HepG2 (cell line): ENCODE measurements around the gene MILR1. TPM values are rescaled to one million over a fixed set of nuclear protein-coding genes. Genes with fewer than 3 reads are reported as not detected.

Source experiments
- ARNT2 ChIP-seq: sonication (generic); formaldehyde crosslinking; IDR thresholded peaks from 2 replicates; pipeline ENCODE4 v1.8.0; 2022; ENCODE audit warnings: mild to moderate bottlenecking, low read depth, missing genetic modification reagents, moderate library complexity
- ATF7 ChIP-seq, 2 experiments: fragments of 450-650 bp in 1 of 2; sonication (generic) in 1 of 2; formaldehyde crosslinking in 1 of 2; IDR thresholded peaks; 2 replicates each; pipeline versions ENCODE4 v1.4.0 to v1.6.1; 2016 to 2020; ENCODE audit warnings: antibody characterized with exemption in 1 of 2, mild to moderate bottlenecking in 1 of 2, missing genetic modification reagents in 1 of 2
- DMTF1 ChIP-seq: sonication (generic); formaldehyde crosslinking; IDR thresholded peaks from 2 replicates; pipeline ENCODE4 v1.4.0; 2020; ENCODE audit warnings: mild to moderate bottlenecking, missing genetic modification reagents
- HOXA3 ChIP-seq: sonication (generic); formaldehyde crosslinking; IDR thresholded peaks from 2 replicates; pipeline ENCODE4 v1.5.0; 2020; ENCODE audit warnings: missing genetic modification reagents
- KDM2A ChIP-seq: sonication (generic); formaldehyde crosslinking; IDR thresholded peaks from 2 replicates; pipeline ENCODE4 v1.4.0; 2020; ENCODE audit warnings: low read depth, missing genetic modification reagents, borderline replicate concordance
- PATZ1 ChIP-seq: sonication (generic); formaldehyde crosslinking; IDR thresholded peaks from 2 replicates; pipeline ENCODE4 v1.4.0; 2020; ENCODE audit warnings: missing genetic modification reagents
- REXO4 ChIP-seq: sonication (generic); formaldehyde crosslinking; IDR thresholded peaks from 2 replicates; pipeline ENCODE4 v1.8.0; 2022; ENCODE audit warnings: missing genetic modification reagents, mild to moderate bottlenecking, borderline replicate concordance
- SPEN ChIP-seq: sonication (generic); formaldehyde crosslinking; IDR thresholded peaks from 2 replicates; pipeline ENCODE4 v1.5.1; 2020; ENCODE audit warnings: low read depth, mild to moderate bottlenecking, missing genetic modification reagents
- THAP9 ChIP-seq: sonication (generic); formaldehyde crosslinking; IDR thresholded peaks from 2 replicates; pipeline ENCODE4; 2020; ENCODE audit warnings: missing genetic modification reagents, mild to moderate bottlenecking, borderline replicate concordance
- ZBTB7A ChIP-seq: sonication (generic); formaldehyde crosslinking; IDR thresholded peaks from 2 replicates; pipeline ENCODE4 v1.8.0; 2022; ENCODE audit warnings: mild to moderate bottlenecking, missing genetic modification reagents
- ZNF335 ChIP-seq: sonication (generic); formaldehyde crosslinking; IDR thresholded peaks from 2 replicates; pipeline ENCODE4 v1.4.0; 2020; ENCODE audit warnings: missing genetic modification reagents
- ZNF441 ChIP-seq: sonication (generic); formaldehyde crosslinking; IDR thresholded peaks from 2 replicates; pipeline ENCODE4 v1.7.0; 2021; ENCODE audit warnings: missing genetic modification reagents, borderline replicate concordance
- ZNF530 ChIP-seq: sonication (generic); formaldehyde crosslinking; IDR thresholded peaks from 2 replicates; pipeline ENCODE4 v1.5.0; 2020; ENCODE audit warnings: low read depth, mild to moderate bottlenecking, missing genetic modification reagents
- ZNF768 ChIP-seq: sonication (generic); formaldehyde crosslinking; IDR thresholded peaks from 2 replicates; pipeline ENCODE4 v1.4.0; 2020; ENCODE audit warnings: missing genetic modification reagents
- ZSCAN22 ChIP-seq: sonication (generic); formaldehyde crosslinking; IDR thresholded peaks from 2 replicates; pipeline ENCODE4 v1.4.0; 2020; ENCODE audit warnings: mild to moderate bottlenecking, missing genetic modification reagents
- polyA plus RNA-seq, 8 experiments: library from polyadenylated mRNA; depleted of rRNA in 3 of 8; stranded (reverse) in 7 of 8; unstranded in 1 of 8; fragments of >200 nt; fragmentation: Illumina TruSeq in 4 of 8; extraction: Trizol in 4 of 8; gene quantifications; 2 replicates each; pipeline versions ENCODE4 v1.2.1 to v1.2.3, GENCODE V29; 2011 to 2016; ENCODE audit warnings: low read depth in 4 of 8, missing spikeins in 1 of 8, mixed read lengths in 1 of 8; ENCODE audit not compliant: insufficient read depth in 1 of 8
- total RNA-seq, 5 experiments: library from RNA; depleted of rRNA; stranded (reverse); fragments of >200 nt; fragmentation: Illumina TruSeq; extraction: Trizol; gene quantifications; 2 replicates each; pipeline ENCODE4 v1.2.3, GENCODE V29; 2016; ENCODE audit warnings: low read depth in 1 of 5
- TF ChIP-seq, protein P1 (sequence below): sonication (generic); formaldehyde crosslinking; IDR thresholded peaks from 2 replicates; pipeline ENCODE4 v1.4.0; 2020; ENCODE audit warnings: missing genetic modification reagents

The MILR1 gene
- total and polyA plus RNA-seq, 2 of the 13 experiments (the other 11 are each of a cell fraction or from before 2014, with no cell fraction given) = 0.27 to 1.7 TPM

DNA sequence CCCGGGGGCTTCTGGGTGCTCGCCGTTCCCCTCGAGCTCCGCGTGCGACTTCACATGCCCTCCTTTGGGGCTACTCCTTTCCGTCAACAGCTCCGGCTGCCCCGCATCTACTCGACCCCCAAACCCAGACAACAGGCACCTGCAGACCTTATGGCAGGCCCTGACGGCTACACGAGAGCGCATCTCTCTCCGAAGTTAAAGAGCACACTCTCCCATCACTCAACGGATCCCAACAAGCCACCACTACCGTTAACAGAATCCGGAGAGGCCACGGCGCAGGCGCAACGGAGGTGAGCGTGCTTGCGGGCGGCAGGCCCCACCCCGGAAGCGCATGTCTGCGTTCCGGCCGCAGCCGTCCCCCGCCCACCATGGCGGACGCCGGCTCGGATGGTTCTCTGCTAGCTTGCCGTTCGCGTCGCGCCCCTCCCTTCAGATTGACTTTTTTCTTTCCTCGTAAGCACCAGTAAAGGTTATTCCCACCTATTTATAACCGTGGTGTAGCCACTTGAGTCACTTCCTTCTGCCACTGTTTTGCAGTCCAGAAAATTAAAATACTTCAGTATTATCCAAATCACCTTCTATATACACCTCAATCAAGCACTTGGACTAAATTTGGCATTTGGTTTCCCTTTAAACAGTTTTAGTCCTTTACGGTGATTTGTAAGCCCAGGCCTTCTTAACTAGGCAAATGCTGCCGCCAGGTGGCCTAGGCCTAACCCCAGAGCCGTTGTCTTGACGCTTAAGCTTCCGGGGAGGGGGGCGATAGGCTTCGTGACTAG lies 48.1 kb downstream of the MILR1 start, which contains the start of gene POLG2 (continued):
- TF ChIP-seq ZSCAN22 (CRISPR knock-in tag) (no peak), ZNF530 (CRISPR knock-in tag) (0 out of 2 replicates have a peak, but pooled peaks have one; percentile 33), KDM2A (CRISPR knock-in tag) (peak; percentile 100), ATF7 (IDR thresholded peaks at IDR 0.05) (no peak), ATF7 (CRISPR knock-in tag; IDR thresholded peaks at IDR 0.05) (peak; percentile 88), THAP9 (CRISPR knock-in tag) (peak; percentile 93; the same call in 1 of the 2 replicates), ZNF335 (CRISPR knock-in tag) (peak; percentile 90), SPEN (CRISPR knock-in tag) (peak; percentile 67), ARNT2 (peak; percentile 95), ZNF768 (CRISPR knock-in tag) (peak; percentile 71; the same call in 1 of the 2 replicates), ZBTB7A (CRISPR knock-in tag) (peak; percentile 57; the same call in 1 of the 2 replicates), HOXA3 (CRISPR knock-in tag) (peak; percentile 95), REXO4 (CRISPR knock-in tag) (0 out of 2 replicates have a peak, but pooled peaks have one; percentile 31), DMTF1 (CRISPR knock-in tag) (no peak), PATZ1 (CRISPR knock-in tag) (peak; percentile 44; the same call in 1 of the 2 replicates), ZNF441 (CRISPR knock-in tag) (peak; percentile 91)
- TF ChIP-seq, protein P1, sequence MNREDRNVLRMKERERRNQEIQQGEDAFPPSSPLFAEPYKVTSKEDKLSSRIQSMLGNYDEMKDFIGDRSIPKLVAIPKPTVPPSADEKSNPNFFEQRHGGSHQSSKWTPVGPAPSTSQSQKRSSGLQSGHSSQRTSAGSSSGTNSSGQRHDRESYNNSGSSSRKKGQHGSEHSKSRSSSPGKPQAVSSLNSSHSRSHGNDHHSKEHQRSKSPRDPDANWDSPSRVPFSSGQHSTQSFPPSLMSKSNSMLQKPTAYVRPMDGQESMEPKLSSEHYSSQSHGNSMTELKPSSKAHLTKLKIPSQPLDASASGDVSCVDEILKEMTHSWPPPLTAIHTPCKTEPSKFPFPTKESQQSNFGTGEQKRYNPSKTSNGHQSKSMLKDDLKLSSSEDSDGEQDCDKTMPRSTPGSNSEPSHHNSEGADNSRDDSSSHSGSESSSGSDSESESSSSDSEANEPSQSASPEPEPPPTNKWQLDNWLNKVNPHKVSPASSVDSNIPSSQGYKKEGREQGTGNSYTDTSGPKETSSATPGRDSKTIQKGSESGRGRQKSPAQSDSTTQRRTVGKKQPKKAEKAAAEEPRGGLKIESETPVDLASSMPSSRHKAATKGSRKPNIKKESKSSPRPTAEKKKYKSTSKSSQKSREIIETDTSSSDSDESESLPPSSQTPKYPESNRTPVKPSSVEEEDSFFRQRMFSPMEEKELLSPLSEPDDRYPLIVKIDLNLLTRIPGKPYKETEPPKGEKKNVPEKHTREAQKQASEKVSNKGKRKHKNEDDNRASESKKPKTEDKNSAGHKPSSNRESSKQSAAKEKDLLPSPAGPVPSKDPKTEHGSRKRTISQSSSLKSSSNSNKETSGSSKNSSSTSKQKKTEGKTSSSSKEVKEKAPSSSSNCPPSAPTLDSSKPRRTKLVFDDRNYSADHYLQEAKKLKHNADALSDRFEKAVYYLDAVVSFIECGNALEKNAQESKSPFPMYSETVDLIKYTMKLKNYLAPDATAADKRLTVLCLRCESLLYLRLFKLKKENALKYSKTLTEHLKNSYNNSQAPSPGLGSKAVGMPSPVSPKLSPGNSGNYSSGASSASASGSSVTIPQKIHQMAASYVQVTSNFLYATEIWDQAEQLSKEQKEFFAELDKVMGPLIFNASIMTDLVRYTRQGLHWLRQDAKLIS (CRISPR knock-in tag) = no peak; the same call in 1 of the 2 replicates
